ENCODE data around the gene AKR1C4. TPM values are rescaled to one million over a fixed set of nuclear protein-coding genes. Genes with fewer than 3 reads are reported as not detected.
A peak's percentile ranks its signal among the peaks of the same experiment; 100 is the strongest.

Gene AKR1C4
- total and polyA plus RNA-seq, 4 donors, result 3.2 to 260 (median 129) TPM

DNA sequence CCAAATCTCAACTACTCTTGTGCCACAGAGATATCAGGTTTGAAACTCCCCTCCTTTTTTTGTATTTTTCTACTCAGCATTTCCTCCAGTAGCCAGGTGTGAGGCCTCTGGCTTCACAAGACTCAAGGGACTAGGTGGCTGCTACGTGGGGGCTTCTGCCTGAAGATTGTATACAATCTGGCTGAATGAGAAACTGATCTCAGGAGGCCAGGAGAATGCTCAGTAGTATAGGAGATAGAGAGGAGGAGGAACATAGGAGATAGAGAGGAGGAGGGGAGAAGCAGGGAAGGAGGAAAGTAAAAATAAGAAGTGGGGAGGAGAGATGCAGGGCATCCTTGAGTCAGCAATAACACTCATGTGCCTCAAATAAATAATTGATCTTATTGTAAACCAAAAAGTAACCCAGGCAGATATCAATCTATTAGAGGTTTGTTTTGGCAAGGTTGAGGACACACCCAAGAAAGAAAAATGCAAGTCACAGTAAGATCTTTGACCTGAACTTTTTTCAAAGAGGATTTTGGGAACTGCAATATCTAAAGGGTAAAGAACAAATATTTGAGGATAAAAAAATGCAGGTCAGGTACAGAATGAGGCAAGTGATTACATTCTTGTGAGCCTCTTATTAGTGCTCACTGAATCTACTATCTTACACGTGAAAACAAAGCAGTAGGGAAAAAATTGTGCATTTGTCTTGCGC, 48.5 kb upstream of the AKR1C4 start:
- Histone ChIP-seq H3K27ac (ENCODE audit: low read depth in 1 of 2, low read length in 2 of 2) (peak overlapping the region; percentile 85 to 91), H3K9me3 (ENCODE audit: control insufficient read depth in 4 of 4, low read length in 3 of 4) (peaks cover 0 to 5% (median 0%) of the 10 kb centered on the region in 4 donors), H3K9ac (ENCODE audit: low read depth in 1 of 2, low read length in 2 of 2) (no peak overlapping the region), H3K4me1 (ENCODE audit: control insufficient read depth in 4 of 4, insufficient read depth in 4 of 4, low read length in 3 of 4) (peaks cover 7 to 27% (median 26%) of the 10 kb centered on the region in 4 donors), H3K36me3 (ENCODE audit: control insufficient read depth in 4 of 4, insufficient read depth in 3 of 4, low read depth in 1 of 4, low read length in 3 of 4) (peaks cover 2 to 11% (median 6%) of the 10 kb centered on the region in 4 donors), H3K27me3 (ENCODE audit: control insufficient read depth in 4 of 4, insufficient read depth in 4 of 4, low read length in 3 of 4) (no peaks in the 10 kb centered on the region), H3K4me3 (ENCODE audit: low read depth in 1 of 3, low read length in 3 of 3) (no peak overlapping the region)
- 43% methylated on average over 3 of the region's 3 CpGs for WGBS
- TF ChIP-seq EGR1 (IDR thresholded peaks at IDR 0.05; ENCODE audit: low read depth in 2 of 2) (no peak), JUND (IDR thresholded peaks at IDR 0.05) (peak; percentile 17 to 83), NR2F2 (IDR thresholded peaks at IDR 0.05) (peak; percentile 47), YY1 (IDR thresholded peaks at IDR 0.05) (peak; percentile 48), RAD21 (IDR thresholded peaks at IDR 0.05) (peak; percentile 29 to 43), HNF4A (conservative IDR thresholded peaks at IDR 0.05) (peak; percentile 88 to 94), SP1 (IDR thresholded peaks at IDR 0.05) (peak; percentile 61), HNF4G (IDR thresholded peaks at IDR 0.05) (peak; percentile 46), GABPA (IDR thresholded peaks at IDR 0.05 in 1 of 2, conservative IDR thresholded peaks at IDR 0.05 in 1 of 2) (no peak), FOXA1 (IDR thresholded peaks at IDR 0.05) (peak; percentile 61), TAF1 (conservative IDR thresholded peaks at IDR 0.05) (no peak), RXRA (IDR thresholded peaks at IDR 0.05) (peak; percentile 83 to 89), FOXA2 (IDR thresholded peaks at IDR 0.05) (peak; percentile 61)
- TF ChIP-seq, protein P1, sequence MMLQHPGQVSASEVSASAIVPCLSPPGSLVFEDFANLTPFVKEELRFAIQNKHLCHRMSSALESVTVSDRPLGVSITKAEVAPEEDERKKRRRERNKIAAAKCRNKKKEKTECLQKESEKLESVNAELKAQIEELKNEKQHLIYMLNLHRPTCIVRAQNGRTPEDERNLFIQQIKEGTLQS (IDR thresholded peaks at IDR 0.05), result peak; percentile 42
- TF ChIP-seq, protein P2, sequence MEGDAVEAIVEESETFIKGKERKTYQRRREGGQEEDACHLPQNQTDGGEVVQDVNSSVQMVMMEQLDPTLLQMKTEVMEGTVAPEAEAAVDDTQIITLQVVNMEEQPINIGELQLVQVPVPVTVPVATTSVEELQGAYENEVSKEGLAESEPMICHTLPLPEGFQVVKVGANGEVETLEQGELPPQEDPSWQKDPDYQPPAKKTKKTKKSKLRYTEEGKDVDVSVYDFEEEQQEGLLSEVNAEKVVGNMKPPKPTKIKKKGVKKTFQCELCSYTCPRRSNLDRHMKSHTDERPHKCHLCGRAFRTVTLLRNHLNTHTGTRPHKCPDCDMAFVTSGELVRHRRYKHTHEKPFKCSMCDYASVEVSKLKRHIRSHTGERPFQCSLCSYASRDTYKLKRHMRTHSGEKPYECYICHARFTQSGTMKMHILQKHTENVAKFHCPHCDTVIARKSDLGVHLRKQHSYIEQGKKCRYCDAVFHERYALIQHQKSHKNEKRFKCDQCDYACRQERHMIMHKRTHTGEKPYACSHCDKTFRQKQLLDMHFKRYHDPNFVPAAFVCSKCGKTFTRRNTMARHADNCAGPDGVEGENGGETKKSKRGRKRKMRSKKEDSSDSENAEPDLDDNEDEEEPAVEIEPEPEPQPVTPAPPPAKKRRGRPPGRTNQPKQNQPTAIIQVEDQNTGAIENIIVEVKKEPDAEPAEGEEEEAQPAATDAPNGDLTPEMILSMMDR (IDR thresholded peaks at IDR 0.05; ENCODE audit: low read depth, low read length, missing input control), result no peak
- TF ChIP-seq, protein P3, sequence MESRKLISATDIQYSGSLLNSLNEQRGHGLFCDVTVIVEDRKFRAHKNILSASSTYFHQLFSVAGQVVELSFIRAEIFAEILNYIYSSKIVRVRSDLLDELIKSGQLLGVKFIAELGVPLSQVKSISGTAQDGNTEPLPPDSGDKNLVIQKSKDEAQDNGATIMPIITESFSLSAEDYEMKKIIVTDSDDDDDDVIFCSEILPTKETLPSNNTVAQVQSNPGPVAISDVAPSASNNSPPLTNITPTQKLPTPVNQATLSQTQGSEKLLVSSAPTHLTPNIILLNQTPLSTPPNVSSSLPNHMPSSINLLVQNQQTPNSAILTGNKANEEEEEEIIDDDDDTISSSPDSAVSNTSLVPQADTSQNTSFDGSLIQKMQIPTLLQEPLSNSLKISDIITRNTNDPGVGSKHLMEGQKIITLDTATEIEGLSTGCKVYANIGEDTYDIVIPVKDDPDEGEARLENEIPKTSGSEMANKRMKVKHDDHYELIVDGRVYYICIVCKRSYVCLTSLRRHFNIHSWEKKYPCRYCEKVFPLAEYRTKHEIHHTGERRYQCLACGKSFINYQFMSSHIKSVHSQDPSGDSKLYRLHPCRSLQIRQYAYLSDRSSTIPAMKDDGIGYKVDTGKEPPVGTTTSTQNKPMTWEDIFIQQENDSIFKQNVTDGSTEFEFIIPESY (IDR thresholded peaks at IDR 0.05), result peak; percentile 80
- TF ChIP-seq, protein P4, sequence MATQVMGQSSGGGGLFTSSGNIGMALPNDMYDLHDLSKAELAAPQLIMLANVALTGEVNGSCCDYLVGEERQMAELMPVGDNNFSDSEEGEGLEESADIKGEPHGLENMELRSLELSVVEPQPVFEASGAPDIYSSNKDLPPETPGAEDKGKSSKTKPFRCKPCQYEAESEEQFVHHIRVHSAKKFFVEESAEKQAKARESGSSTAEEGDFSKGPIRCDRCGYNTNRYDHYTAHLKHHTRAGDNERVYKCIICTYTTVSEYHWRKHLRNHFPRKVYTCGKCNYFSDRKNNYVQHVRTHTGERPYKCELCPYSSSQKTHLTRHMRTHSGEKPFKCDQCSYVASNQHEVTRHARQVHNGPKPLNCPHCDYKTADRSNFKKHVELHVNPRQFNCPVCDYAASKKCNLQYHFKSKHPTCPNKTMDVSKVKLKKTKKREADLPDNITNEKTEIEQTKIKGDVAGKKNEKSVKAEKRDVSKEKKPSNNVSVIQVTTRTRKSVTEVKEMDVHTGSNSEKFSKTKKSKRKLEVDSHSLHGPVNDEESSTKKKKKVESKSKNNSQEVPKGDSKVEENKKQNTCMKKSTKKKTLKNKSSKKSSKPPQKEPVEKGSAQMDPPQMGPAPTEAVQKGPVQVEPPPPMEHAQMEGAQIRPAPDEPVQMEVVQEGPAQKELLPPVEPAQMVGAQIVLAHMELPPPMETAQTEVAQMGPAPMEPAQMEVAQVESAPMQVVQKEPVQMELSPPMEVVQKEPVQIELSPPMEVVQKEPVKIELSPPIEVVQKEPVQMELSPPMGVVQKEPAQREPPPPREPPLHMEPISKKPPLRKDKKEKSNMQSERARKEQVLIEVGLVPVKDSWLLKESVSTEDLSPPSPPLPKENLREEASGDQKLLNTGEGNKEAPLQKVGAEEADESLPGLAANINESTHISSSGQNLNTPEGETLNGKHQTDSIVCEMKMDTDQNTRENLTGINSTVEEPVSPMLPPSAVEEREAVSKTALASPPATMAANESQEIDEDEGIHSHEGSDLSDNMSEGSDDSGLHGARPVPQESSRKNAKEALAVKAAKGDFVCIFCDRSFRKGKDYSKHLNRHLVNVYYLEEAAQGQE (IDR thresholded peaks at IDR 0.05), result peak; percentile 49
- TF ChIP-seq, protein P5, sequence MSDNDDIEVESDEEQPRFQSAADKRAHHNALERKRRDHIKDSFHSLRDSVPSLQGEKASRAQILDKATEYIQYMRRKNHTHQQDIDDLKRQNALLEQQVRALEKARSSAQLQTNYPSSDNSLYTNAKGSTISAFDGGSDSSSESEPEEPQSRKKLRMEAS (IDR thresholded peaks at IDR 0.05), result peak; percentile 60
- no peak for DNase-seq (ENCODE audit: low spot score)
